Left forelimb (tissue), 1 donor: ENCODE data around the gene DGKQ.

Source experiments
- DNase-seq: peaks from one replicate; pipeline ENCODE4 v3.0.0-alpha.2; 2018; ENCODE audit warnings: low spot score

DGKQ gene

DNA sequence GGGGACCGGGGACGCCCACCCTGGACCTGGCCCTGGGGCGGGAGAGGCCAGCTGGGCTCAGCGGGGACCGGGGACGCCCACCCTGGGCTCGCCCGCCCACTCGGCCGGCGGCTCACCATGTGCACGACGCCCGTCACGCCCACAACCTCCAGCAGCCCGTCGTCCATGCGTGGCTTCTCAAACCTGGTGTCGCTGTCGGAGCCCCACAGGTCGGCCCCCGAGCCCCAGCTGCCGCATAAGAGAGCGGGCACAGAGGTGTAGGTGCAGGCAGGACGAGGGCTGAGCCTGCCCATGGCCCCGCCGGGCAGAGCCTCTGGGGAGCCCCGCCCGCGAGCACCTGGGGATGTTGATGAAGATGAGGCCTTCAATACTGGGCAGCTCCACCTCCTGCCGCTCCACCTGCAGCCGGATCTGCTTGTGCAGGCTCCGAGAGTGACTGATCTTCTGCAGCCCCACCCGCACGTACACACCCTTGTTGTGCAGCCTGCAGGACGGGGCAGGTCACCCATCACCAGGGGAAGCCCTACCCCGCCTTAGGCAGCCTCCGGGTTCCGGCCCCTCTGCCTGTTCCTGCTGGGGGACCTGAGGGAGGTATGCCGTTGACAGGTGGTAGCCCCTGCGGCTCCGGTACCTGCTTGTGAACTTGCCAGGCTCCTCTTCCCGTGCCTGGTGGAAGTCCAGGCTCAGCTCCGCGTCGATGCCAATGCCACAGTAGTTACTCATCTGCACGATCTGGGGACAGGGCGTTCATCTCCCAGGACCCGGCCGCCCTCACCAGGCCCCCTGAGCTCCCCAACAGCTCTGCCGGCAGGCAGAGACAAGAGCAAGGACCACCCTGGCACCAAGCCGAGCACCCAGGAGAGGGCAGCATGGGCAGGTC is 11.8 kb downstream of the DGKQ start:
- peak; percentile 60 for DNase-seq

DNA sequence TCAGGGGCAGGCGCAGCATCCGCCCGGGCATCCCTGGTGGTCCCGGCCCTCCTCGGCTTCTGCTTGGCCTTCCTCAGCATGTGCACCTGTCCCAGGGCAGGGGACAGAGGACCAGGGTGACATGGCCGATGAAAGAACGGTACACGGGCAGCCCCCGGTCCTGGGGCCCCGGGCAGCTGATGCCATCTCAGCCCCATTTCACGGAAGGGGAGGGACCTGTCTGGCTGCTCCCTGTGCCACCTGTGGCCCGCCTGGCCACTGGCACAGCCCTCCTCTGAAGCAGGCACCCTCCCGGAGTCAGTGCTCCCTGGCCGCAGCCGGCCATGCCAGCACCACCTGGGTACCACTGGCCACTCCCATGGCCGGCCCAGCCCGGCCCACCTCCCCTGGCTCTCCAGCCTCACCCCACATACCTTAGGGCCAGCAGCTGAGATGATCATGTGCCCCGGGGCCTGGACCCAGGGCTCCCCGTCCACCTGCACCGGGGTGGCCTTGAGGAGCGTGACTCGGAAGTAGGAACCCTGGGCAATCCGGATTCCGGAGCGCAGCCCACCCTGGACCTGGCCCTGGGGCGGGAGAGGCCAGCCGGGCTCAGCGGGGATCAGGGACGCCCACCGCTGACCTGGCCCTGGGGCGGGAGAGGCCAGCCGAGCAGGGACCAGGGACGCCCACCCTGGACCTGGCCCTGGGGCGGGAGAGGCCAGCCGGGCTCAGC is 12.6 kb downstream of the DGKQ start:
- peak; percentile 62 for DNase-seq

DNA sequence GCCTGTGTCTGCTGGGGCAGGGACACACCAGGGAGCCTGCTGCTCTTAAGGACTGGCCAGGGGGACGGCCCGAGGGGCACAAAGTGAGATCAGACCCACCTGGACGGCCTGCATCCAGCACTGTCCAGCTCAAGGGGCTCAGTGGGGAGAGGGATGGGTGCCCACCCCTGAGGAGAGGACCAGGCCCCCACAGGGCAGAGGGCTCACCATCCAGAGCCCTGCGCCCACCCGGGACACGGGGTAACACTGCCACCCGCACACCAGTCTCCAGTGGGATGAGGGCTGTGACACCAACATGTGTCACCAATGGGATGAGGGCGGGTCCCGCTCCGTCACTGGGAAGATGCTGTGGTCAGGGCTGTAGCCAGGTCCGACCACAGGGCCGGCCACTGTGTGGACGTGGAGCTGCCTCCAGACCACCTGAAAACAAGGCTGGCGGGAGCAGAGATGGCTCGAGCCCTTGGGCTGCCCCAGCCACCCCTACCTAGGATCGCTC is 13.2 kb downstream of the DGKQ start:
- DNase-seq = peak; percentile 56

DNA sequence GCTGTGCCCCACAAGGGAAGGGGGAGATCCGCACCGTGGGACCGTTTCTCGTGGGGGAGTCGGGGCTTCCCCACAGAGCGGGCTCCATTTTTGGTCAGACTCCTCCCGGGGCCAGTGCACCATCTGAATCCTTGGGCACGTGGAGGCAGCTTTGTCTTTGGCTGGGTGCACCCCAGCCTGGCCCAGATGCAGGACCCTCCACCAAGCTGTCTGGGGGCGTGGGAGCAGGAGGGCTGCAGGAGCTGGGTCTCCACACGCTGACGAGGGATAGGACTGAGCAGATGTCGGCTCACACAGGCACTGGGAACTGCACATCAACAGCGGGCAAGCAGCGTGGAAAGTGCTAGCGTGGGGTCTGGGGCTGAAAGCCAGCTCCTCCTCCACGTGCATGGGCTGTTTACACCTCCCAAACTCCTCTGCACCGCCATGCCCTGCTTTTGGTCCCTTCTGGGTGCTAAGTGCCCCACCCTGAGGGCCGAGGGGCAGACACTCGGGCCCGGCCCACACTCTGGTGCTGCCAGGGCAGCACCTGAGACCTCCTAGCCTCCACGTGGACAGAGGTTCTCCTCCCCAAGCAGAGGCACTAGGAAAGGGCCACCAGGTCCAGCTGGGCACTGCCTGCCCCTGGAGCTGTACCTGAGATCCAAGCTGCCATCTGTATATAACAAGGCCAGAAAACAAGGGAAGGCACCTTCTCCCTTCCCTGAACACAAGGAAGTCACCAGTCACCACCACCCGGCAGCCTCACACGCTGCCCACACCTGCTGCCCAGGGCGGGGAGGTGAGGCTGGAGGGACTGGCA is 13.8 kb downstream of the DGKQ start:
- peak; percentile 45 for DNase-seq

DNA sequence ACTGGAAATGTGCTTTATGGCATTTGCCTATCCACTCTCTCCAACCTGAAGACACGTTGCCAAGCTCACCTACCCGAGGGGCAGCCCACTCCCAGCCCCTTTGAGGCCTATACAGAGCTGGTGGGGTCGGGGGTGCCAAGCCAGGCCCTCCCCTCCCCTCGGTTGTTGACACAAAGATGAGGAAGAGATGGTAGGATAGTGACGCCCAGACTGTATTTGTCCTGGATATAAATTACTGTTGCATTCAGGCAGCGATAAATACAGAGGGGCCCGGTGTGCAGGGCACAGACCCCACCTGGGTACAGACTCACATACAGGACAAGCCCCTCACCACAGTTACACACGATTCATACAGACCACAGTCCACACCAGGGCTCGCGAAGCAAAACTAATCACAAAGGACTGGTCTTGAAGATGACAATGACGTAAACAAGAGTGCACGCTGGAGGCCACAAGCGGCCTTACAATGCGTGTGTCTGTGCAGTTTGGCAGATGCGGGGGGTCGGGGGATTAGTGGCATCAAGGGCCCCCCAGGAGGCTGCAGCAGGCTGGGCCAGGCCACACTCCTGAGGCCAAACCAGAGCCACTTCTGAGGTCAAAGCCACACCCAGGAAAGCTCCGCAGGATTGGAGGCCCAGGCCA is 14.6 kb downstream of the DGKQ start:
- DNase-seq = peak; percentile 53

DNA sequence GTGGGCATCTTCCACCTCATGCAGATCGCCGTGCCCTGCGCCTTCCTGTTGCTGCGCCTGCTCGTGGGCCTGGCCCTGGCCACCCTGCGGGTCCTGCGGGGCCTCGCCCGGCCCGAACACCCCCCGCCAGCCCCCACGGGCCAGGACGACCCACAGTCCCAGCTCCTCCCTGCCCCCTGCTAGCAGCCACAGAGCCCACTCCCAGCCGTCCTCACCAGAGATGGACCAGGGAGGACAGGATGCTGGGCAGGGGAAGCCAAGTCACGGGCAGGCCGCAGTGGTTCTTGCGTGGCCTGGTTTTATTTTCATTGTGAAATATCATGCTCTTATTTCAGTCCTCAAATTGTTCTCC is 15.1 kb downstream of the DGKQ start:
- peak; percentile 41 for DNase-seq

DNA sequence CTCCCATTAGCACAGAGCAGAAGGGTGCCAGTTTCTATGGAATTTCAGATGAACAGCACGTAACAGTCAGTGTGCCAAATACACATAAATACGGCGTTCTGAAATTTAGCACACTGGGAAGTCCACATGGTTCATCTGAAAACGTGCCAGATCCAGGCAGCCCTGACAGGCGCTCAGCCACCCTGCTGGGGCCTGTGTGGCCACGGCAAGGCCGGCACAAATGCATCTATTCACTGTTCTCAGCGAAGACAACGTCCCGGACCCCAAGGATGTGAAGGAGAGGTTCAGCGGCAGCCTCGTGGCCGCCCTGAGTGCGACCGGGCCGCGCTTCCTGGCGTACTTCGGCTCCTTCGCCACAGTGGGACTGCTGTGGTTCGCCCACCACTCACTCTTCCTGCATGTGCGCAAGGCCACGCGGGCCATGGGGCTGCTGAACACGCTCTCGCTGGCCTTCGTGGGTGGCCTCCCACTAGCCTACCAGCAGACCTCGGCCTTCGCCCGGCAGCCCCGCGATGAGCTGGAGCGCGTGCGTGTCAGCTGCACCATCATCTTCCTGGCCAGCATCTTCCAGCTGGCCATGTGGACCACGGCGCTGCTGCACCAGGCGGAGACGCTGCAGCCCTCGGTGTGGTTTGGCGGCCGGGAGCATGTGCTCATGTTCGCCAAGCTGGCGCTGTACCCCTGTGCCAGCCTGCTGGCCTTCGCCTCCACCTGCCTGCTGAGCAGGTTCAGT is 15.6 kb downstream of the DGKQ start:
- DNase-seq = peak; percentile 36

DNA sequence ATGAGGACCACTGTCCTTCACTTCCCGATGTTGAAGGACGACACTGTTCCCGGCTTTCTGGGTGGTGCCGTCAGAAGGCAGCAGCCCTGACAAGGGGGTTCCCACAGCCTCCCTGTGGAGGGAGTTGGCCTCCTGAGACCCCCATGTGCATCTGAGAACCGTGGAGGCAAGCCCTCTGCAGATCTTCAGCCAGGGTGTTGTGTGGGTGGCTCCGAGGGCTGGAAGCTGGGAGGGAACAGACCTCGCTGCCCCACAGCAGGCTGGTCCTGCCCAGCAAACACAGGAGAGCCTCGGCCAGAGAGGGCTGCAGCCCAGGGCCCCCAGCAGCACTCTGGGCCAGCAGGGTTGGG is 16.2 kb downstream of the DGKQ start:
- DNase-seq = no peak

DNA sequence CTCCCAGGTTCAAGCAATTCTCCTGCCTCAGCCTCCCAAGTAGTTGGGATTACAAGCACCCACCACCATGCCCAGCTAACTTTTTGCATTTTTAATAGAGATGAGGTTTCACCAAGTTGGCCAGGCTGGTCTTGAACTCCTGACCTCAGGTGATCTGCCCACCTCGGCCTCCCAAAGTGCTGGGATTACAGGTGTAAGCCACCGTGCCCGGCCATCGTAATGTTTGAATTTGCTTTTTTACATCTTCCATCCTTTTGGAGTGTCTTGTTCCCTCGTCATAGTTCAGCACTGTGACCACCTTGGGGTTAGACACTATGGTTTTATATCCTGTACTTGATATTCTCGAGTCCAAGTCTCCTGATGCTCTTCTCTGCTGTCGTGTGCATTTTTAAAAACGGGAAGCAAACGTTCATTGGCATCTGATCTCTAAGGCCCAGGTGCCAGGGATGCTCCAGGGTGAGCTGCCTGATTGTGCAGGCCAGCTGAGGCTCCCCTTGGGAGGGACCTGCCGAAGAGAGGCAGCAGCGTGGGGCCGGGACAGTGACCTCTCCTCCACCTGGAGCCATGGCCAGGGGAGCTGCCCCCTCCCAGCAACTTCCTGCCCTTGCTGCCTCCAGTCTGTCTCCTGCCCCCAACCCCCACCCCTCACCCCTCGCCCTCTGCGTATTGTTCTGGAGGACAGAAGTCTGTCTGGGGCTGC is 16.7 kb downstream of the DGKQ start:
- DNase-seq = peak; percentile 31

DNA sequence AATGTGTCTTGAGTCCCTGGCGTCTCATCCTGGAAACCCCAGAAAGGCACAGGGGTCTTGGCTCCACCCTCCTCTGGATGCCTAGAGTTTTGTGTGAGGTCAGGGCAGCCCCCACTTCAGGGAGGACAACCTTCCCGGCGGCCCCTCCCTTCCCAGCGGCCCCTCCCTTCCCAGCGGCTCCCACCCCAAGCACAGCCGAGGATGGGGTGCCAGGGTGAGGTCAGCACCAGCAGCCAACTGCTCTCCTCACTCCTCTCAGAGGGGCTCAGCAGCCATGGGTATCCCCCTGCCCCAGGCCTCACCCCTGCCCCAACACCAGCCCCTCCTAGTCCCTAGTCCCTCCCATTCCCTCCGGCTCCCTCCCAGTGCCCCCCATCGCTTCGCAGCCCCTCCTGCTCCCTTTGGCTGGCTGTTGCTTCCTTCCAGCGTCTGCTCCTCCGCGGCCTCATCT is 17.4 kb downstream of the DGKQ start:
- peak; percentile 49 for DNase-seq

DNA sequence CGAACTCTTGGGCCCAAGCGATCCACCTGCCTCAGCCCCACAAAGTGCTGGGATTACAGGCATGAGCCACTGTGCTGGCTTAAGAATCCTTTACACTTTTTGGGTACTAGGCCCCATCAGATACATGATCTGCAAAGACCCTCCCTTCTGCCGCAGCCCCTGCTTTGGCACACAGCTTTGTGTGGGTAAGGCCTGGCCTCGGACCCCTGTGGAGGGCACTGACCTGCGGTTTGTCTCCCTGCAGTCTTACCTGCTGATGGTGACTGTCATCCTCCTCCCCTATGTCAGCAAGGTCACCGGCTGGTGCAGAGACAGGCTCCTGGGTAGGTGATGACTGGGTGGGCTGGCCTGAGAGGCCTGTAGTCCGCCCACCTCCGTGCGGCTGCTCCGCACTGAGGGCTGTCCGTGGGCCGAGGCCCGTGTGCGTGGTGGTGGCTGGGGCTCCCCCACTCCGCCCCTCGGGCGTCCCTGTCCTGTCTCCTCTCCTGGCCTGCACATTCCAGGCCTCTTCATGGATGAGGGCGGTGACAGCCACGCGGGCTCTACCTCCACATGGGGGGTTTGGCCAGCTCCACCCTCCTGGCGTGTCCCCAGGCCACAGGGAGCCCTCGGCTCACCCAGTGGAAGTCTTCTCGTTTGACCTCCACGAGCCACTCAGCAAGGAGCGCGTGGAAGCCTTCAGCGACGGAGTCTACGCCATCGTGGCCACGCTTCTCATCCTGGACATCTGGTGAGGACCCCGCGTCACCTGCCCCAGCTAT is 18.0 kb downstream of the DGKQ start:
- no peak for DNase-seq

DNA sequence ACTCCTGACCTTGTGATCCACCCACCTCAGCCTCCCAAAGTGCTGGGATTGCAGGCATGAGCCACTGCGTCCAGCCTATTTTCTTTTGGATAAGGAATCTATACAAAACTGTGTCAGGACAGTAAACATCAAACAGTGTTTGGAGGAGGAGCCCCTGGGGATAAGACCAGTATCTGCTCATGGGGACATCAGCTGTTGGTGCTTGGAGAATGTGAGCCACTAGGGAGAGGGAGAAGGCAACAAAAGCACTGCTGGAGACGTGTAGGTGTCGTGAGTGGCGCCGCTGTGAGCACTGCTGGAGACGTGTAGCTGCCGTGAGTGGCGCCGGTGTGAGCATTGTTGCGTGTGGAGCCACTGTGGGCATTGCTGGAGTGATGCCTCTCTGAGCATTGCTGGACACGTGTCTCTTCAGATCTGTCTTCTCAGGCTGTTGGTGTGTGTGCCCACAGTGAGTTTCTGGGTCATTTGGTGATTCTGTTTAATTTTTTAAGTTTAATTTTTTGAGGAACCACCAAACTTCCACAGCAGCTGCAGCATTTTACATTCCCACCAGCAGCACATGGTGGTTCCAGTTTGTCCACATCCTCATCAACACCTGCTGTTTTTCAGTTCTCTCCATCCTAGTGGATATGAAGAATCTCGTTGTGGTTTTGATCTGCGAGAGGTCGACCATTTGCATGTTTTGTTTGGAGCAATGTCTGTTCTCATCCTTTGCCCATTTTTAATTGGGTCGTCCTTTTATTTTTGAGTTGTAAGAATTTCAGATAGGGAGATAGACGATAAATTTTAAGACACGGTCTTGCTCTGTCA is 19.0 kb downstream of the DGKQ start:
- peak; percentile 41 for DNase-seq

DNA sequence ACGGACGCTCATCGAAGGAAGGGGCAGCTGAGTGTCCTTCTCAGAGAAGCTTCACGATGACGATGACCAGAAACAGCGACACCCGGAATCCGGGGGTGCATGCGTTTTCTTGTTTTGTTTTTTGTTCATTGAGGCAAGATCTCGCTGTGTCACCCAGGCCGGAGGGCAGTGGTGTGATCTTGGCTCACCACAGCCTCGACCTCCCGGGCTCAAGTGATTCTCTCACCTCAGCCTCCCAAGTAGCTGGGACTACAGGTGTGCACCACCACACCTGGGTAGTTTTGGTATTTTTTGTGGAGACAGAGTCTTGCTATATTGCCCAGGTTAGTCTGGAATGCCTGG is 19.8 kb downstream of the DGKQ start:
- no peak for DNase-seq

DNA sequence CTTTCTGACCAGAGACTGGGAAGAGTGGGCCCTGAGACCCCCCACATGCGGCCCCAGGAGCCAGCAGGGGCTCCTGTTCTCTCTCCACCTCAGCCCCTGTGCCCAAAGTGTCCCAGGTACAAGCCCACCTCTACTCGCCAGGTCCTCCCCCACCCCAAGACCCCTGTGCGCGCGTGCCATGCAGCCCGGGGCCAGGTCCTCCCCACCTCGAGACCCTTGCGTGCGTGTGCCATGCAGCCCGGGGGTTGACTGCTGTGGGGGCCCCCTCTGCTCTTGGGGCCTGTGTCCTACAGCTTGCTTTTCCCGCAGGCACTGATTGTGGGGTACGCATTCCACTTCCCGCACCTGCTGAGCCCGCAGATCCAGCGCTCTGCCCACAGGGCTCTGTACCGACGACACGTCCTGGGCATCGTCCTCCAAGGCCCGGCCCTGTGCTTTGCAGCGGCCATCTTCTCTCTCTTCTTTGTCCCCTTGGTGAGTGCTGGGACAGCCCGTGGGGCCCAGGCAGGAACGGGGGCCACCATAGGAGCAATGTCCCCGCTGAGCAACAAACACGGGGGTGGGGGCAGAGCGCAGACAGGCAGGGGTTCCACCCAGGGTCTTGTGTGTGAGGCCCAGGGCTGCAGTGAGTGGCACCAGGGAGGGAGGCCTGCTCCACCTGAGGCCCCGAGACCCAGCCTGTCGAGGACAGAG is 20.3 kb downstream of the DGKQ start:
- DNase-seq = peak; percentile 54

DNA sequence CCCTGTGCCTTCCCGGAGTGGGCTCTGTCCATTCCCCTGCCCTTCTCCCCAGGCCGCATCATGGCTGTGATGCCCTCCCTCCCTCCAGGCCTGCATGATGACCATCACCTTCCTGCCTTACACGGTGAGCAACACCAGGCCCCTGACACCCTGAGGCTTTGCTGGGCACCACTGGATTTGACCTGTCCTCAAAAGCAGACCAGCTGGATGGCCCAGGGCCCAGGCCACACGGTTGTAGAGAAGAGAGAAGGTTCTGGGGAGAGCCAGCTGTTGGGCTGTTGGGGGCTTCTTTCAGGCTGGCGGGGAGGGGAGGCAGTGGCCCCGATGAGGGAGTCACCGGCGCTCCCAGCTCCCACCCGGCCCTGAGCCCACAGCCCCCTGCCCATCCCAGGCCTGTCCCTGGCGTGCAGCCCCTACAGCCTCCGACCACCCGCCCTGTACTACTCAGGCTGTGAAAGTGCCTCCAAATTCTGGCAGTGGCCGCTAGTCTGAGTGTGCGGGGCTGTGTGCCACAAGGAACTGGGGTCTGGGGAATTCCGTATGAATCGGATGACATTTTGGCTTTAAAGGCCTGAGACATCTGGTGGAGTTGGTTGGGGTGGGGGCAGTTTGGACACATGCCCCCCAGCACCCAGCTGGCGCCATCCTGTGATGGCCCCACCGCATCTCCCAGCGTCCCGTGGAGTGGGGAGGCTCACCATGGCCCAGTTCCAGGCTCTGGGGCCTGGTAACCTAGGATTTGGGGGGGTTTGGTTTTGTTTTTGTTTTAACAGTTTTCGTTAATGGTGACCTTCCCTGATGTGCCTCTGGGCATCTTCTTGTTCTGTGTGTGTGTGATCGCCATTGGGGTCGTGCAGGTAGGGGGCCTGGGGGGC is 21.5 kb downstream of the DGKQ start:
- peak; percentile 51 for DNase-seq

DNA sequence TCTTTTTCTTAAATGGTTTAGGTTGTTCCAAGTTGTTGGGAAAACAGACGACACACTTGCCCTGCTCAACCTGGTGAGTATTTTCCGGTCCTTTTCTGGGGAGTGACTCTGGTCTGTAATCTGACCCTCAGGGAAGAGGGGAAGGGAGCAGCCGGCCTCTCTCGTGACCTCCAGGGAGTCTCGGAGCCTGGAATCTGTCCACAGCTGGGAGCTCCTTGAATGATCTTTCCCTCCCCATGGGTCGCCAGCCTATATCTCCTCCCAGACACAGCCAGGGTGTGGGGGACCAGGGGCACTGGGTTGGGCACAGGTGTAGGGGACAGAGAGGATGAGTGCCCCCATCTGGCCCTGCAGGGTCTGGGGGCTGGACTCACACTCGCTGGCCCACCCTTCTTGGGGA is 22.2 kb downstream of the DGKQ start:
- DNase-seq = peak; percentile 52
